ENCODE data around the gene FAM3A. TPM values are rescaled to one million over a fixed set of nuclear protein-coding genes. Genes with fewer than 3 reads are reported as not detected.
A peak's percentile ranks its signal among the peaks of the same experiment; 100 is the strongest.

FAM3A gene
- total and polyA plus RNA-seq, 2 donors from 2014 or later = 39.5 to 73.4 TPM

GRCh38 chrX:154458116-154458953 is 57.7 kb downstream of the FAM3A start, which contains the start of gene PLXNA3:
PLXNA3 (plus strand) TSS chrX:154458281; CDS start chrX:154460184, 1,903 bp downstream.
- H3K9ac ChIP-seq (ENCODE audit: low read length in 3 of 3) = no peak within 1 kb of the TSS
- H3K36me3 ChIP-seq (ENCODE audit: control insufficient read depth in 2 of 3, insufficient read depth in 3 of 3, low read length in 3 of 3) = no peaks in the 10 kb centered on the region
- no peak within 1 kb of the TSS for H3K27ac ChIP-seq (ENCODE audit: low read depth in 2 of 2, low read length in 2 of 2)
- no peaks in the 10 kb centered on the region for H3K4me1 ChIP-seq (ENCODE audit: control insufficient read depth in 2 of 3, insufficient read depth in 2 of 3, low read depth in 1 of 3, low read length in 3 of 3)
- DNase-seq (peak in 2 of 5 donors; percentile 53 to 70), FAIRE-seq (no peak)
- peak within 1 kb of the TSS; percentile 10 to 47 (median 36) for H3K4me3 ChIP-seq (ENCODE audit: low read length in 3 of 3)
- H3K9me3 ChIP-seq (ENCODE audit: control insufficient read depth in 2 of 3, insufficient read depth in 1 of 3, low read length in 3 of 3) = no peaks in the 10 kb centered on the region
- intact Hi-C loops (cut with DNase I) = no loop called here
- no peaks in the 10 kb centered on the region for H3K27me3 ChIP-seq (ENCODE audit: control insufficient read depth, insufficient read depth, low read length)
- no peak for TF ChIP-seq CTCF (IDR thresholded peaks at IDR 0.05; ENCODE audit: borderline replicate concordance, extremely low read depth, insufficient read depth)

GRCh38 chrX:154457491-154458115 is 58.4 kb downstream of the FAM3A start:
- Histone ChIP-seq H3K27ac (ENCODE audit: low read depth in 2 of 2, low read length in 2 of 2) (no peak overlapping the region), H3K9ac (ENCODE audit: low read length in 3 of 3) (no peak overlapping the region), H3K4me3 (ENCODE audit: low read length in 3 of 3) (peak overlapping the region in 1 of 3 donors; percentile 47), H3K9me3 (ENCODE audit: control insufficient read depth in 2 of 3, insufficient read depth in 1 of 3, low read length in 3 of 3) (no peaks in the 10 kb centered on the region), H3K4me1 (ENCODE audit: control insufficient read depth in 2 of 3, insufficient read depth in 2 of 3, low read depth in 1 of 3, low read length in 3 of 3) (no peaks in the 10 kb centered on the region), H3K36me3 (ENCODE audit: control insufficient read depth in 2 of 3, insufficient read depth in 3 of 3, low read length in 3 of 3) (no peaks in the 10 kb centered on the region), H3K27me3 (ENCODE audit: control insufficient read depth, insufficient read depth, low read length) (no peaks in the 10 kb centered on the region)
- intact Hi-C loops (cut with DNase I) = no loop called here
- FAIRE-seq (no peak), DNase-seq (peak in 3 of 5 donors; percentile 33 to 59 (median 58))
- TF ChIP-seq CTCF (IDR thresholded peaks at IDR 0.05; ENCODE audit: borderline replicate concordance, extremely low read depth, insufficient read depth) = no peak

Other genes with a start within 250 kb of the FAM3A start
- gene TEX28, start 221.1 kb downstream of the FAM3A start, total RNA-seq = not detected
- not detected for gene TEX28, start 221.1 kb downstream of the FAM3A start, polyA plus RNA-seq (ENCODE audit: insufficient read depth, low read depth, low replicate concordance)
- gene TKTL1, start 220.4 kb downstream of the FAM3A start, total RNA-seq = 0.38 TPM
- 0.30 TPM for gene TKTL1, start 220.4 kb downstream of the FAM3A start, polyA plus RNA-seq (ENCODE audit: insufficient read depth, low read depth, low replicate concordance)
- 1,036 TPM for gene FLNA, start 141.6 kb downstream of the FAM3A start, total RNA-seq
- gene FLNA, start 141.6 kb downstream of the FAM3A start, polyA plus RNA-seq (ENCODE audit: insufficient read depth, low read depth, low replicate concordance) = 421 TPM
- gene EMD, start 136.9 kb downstream of the FAM3A start, total RNA-seq = 79.6 TPM
- 102 TPM for gene EMD, start 136.9 kb downstream of the FAM3A start, polyA plus RNA-seq (ENCODE audit: insufficient read depth, low read depth, low replicate concordance)
- gene RPL10, start 117.9 kb downstream of the FAM3A start, total RNA-seq = 2,684 TPM
- gene RPL10, start 117.9 kb downstream of the FAM3A start, polyA plus RNA-seq (ENCODE audit: insufficient read depth, low read depth, low replicate concordance) = 2,858 TPM
- 33.8 TPM for gene DNASE1L1, start 107.0 kb downstream of the FAM3A start, total RNA-seq
- gene DNASE1L1, start 107.0 kb downstream of the FAM3A start, polyA plus RNA-seq (ENCODE audit: insufficient read depth, low read depth, low replicate concordance) = 28.0 TPM
- gene TAFAZZIN, start 104.7 kb downstream of the FAM3A start, total RNA-seq = 40.2 TPM
- 33.3 TPM for gene TAFAZZIN, start 104.7 kb downstream of the FAM3A start, polyA plus RNA-seq (ENCODE audit: insufficient read depth, low read depth, low replicate concordance)
- 121 TPM for gene ATP6AP1, start 87.6 kb downstream of the FAM3A start, total RNA-seq
- gene ATP6AP1, start 87.6 kb downstream of the FAM3A start, polyA plus RNA-seq (ENCODE audit: insufficient read depth, low read depth, low replicate concordance) = 205 TPM
- 116 TPM for gene GDI1, start 79.1 kb downstream of the FAM3A start, total RNA-seq
- 92.5 TPM for gene GDI1, start 79.1 kb downstream of the FAM3A start, polyA plus RNA-seq (ENCODE audit: insufficient read depth, low read depth, low replicate concordance)
- 46.0 TPM for gene FAM50A, start 72.1 kb downstream of the FAM3A start, total RNA-seq
- gene FAM50A, start 72.1 kb downstream of the FAM3A start, polyA plus RNA-seq (ENCODE audit: insufficient read depth, low read depth, low replicate concordance) = 112 TPM
- 40.5 TPM for gene PLXNA3, start 58.0 kb downstream of the FAM3A start, total RNA-seq
- 4.9 TPM for gene PLXNA3, start 58.0 kb downstream of the FAM3A start, polyA plus RNA-seq (ENCODE audit: insufficient read depth, low read depth, low replicate concordance)
- 10.0 TPM for gene LAGE3, start 37.0 kb downstream of the FAM3A start, total RNA-seq
- gene LAGE3, start 37.0 kb downstream of the FAM3A start, polyA plus RNA-seq (ENCODE audit: insufficient read depth, low read depth, low replicate concordance) = 29.0 TPM
- 26.1 TPM for gene UBL4A, start 29.6 kb downstream of the FAM3A start, total RNA-seq
- 35.2 TPM for gene UBL4A, start 29.6 kb downstream of the FAM3A start, polyA plus RNA-seq (ENCODE audit: insufficient read depth, low read depth, low replicate concordance)
- 27.3 TPM for gene SLC10A3, start 25.6 kb downstream of the FAM3A start, total RNA-seq
- gene SLC10A3, start 25.6 kb downstream of the FAM3A start, polyA plus RNA-seq (ENCODE audit: insufficient read depth, low read depth, low replicate concordance) = 19.0 TPM
- gene G6PD, start 30.6 kb upstream of the FAM3A start, total RNA-seq = 54.1 TPM
- 34.7 TPM for gene G6PD, start 30.6 kb upstream of the FAM3A start, polyA plus RNA-seq (ENCODE audit: insufficient read depth, low read depth, low replicate concordance)
- 31.3 TPM for gene IKBKG, start 31.4 kb upstream of the FAM3A start, total RNA-seq
- 23.3 TPM for gene IKBKG, start 31.4 kb upstream of the FAM3A start, polyA plus RNA-seq (ENCODE audit: insufficient read depth, low read depth, low replicate concordance)
- gene CTAG1A, start 68.9 kb upstream of the FAM3A start, total RNA-seq = not detected
- not detected for gene CTAG1A, start 68.9 kb upstream of the FAM3A start, polyA plus RNA-seq (ENCODE audit: insufficient read depth, low read depth, low replicate concordance)
- not detected for gene CTAG1B, start 103.0 kb upstream of the FAM3A start, total RNA-seq
- not detected for gene CTAG1B, start 103.0 kb upstream of the FAM3A start, polyA plus RNA-seq (ENCODE audit: insufficient read depth, low read depth, low replicate concordance)
- 0.28 TPM for gene CTAG2, start 137.3 kb upstream of the FAM3A start, total RNA-seq
- not detected for gene CTAG2, start 137.3 kb upstream of the FAM3A start, polyA plus RNA-seq (ENCODE audit: insufficient read depth, low read depth, low replicate concordance)
- 6.4 TPM for gene GAB3, start 234.8 kb upstream of the FAM3A start, total RNA-seq
- gene GAB3, start 234.8 kb upstream of the FAM3A start, polyA plus RNA-seq (ENCODE audit: insufficient read depth, low read depth, low replicate concordance) = 0.95 TPM
- 35.7 TPM for gene DKC1, start 246.6 kb upstream of the FAM3A start, total RNA-seq
- 21.7 TPM for gene DKC1, start 246.6 kb upstream of the FAM3A start, polyA plus RNA-seq (ENCODE audit: insufficient read depth, low read depth, low replicate concordance)

All from kidney (tissue), 14 donors.